ENCODE measurements around the gene ABCF1.
"Not testable (repeated sequence)": the region's sequence is repeated elsewhere in the genome, so short reads cannot be mapped to it uniquely, and the experiment has no call there.

The ABCF1 gene

DNA sequence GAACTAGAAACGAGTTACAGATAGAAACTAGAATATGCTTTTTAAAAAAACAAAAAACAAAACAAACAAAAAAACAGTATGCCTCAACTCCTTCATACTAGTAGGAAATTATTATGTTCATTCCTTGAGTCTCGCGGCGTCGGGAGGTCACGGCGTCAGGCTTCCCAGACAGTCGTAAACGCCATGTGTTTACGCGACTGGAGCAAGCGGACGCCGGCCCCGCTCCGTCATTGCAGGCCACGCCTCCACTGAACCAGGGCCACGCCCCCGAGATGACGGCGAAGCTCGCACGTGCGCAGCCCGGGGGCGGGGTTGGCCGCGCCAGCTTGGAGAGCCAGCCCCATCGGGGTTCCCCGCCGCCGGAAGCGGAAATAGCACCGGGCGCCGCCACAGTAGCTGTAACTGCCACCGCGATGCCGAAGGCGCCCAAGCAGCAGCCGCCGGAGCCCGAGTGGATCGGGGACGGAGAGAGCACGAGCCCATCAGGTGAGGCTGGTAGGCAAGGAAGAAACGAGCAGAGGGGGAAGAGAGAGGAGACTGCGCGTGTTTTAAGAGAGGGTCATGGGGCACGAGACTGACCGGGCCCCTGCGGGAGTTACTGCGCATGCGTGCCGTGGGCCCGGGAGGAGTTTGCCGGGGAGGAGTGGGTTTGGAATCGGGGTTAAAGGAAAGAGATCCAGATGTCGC, at the start of gene ABCF1:
Gene ABCF1, plus strand, starts transcription at position 368 of the 687 bp plus-strand sequence. Its CDS starts 46 bp downstream, at position 414.
- DNase-seq (ENCODE audit: low spot score) = peak; percentile 99

- DNase-seq (ENCODE audit: low spot score) = not testable (repeated sequence)
Measured at GRCh38 chr6:30521952-30522351, 49.3 kb upstream of the ABCF1 start.

- not testable (repeated sequence) for DNase-seq (ENCODE audit: low spot score)
Measured at GRCh38 chr6:30526444-30526843, 44.8 kb upstream of the ABCF1 start.

GRCh38 chr6:30529349-30529875, 41.8 kb upstream of the ABCF1 start:
- DNase-seq (ENCODE audit: low spot score) = not testable (repeated sequence)

- no peak for DNase-seq (ENCODE audit: low spot score)
Measured at GRCh38 chr6:30530014-30530413, 41.2 kb upstream of the ABCF1 start.

DNA sequence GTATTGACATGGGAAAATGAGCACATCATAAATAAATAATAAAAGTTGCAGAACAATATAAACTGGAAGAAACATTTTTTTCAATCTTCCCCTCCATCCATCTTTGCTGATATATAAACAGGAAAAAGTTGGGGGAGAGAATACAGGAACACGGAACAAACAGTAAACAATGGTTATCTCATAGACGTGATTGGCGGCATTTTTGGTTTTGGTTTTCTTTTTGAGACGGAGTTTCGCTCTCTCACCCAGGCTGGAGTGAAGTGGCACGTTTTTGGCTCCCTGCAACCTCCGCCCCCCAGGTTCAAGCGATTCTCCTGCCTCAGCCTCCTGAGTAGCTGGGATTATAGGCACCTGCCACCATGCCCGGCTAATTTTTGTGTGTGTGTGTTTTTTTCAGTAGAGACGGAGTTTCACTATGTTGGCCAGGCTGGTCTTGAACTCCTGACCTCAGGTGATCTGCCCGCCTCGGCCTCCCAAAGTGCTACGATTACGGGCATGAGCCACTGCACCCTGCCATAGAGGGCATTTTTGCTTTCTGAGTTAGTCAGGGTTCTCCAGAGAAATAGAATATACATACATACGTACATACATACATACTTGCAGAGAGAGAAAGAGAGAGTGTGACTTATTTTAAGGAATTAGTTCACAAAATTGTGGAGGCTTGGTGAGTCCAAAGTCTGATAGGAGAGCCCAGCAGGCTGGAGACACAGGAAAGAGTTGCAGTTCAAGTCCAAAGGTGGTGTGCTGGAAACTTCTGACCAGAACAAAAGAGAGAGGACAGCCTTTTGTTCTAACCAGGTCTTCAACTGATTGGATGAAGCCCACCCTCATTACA, 37.6 kb upstream of the ABCF1 start:
- DNase-seq (ENCODE audit: low spot score) = no peak

GRCh38 chr6:30537931-30538330, 33.3 kb upstream of the ABCF1 start:
- no peak for DNase-seq (ENCODE audit: low spot score)

GRCh38 chr6:30541515-30542403, 29.5 kb upstream of the ABCF1 start:
- peak; percentile 80 for DNase-seq (ENCODE audit: low spot score)

DNA sequence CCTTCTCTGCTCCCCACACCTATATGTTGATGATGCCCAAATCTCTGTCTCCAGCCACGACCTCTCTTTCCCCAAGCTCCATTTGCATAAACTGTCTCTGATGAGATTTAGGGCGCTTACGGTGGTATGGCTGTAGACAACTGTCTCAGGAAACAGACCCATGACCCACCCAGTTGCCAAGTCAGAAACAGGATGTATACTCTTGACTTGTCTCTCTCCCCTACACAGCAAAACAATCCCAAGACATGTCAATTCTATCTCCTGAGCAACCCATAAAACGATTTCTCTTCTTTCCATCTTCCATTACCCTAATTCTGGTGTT, 28.9 kb upstream of the ABCF1 start:
- no peak for DNase-seq (ENCODE audit: low spot score)

- DNase-seq (ENCODE audit: low spot score) = no peak
Measured at GRCh38 chr6:30542915-30543314, 28.3 kb upstream of the ABCF1 start.

DNA sequence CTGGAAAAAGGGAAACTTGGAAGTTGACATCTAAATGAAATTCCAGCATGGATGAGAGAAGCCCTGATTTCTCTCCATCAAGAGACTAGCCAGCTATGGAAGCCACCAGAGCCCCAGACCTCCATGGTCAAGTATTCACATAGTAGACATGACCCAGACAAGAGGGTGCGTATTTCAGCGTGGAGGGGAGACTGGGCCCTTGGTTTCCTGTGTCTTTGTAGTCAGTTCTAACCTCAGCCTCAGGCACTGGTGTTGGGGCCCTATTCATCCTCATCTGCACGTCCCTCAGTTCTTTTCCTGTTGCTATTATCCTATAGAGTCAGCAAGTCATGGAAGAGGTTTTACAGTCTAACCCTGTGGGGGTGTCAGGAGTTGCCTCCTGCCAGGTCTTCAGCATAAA, 27.4 kb upstream of the ABCF1 start:
- no peak for DNase-seq (ENCODE audit: low spot score)

DNA sequence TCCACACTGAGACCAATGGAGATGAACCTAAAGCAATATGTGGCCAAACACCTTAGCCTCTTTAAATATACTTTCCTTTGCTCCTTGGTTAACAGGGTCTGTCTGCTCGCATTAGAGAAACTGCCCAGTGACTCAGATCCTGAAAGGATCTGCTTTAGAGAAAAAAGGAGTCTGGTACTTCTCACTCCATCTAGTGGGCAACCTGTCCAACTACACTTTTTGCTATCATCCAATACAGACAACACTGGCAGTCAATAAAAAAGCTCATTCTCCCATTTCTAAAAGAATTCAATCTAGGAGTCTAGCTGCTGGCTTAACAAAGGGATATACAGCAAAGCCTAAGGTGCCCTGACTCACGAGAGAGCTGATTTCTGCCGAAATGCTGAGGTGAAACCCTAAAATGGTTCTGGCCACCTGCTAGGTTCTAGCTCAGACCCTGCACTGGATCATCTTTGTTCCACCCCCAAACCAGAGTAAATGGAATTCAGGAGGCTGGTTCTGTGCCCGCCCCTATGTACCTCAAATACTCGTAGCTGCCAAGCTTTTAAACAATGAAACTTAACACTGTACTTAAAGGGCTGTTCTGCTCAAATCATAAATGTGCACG, 26.5 kb upstream of the ABCF1 start:
- DNase-seq (ENCODE audit: low spot score) = peak; percentile 56

DNA sequence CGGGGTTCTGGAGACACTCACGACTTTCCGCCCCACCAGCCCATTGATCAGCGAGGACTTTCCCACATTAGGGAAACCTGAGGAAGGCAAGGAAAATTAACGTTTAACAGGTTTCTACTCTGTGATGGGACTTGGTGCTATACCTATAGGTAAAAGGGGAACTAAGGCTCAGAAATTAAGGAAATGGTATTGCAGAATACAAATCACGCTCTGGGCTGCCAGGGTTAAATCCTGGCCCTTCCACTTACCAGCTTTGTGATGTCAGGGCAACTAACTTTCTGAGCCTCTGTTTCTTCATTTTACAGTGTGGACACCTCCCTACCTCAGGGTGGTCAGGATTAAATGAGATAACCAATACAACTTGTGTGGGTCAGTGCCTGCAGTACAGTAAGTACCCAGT, 23.8 kb upstream of the ABCF1 start:
- DNase-seq (ENCODE audit: low spot score) = no peak

GRCh38 chr6:30548375-30548774, 22.9 kb upstream of the ABCF1 start:
- DNase-seq (ENCODE audit: low spot score) = no peak

GRCh38 chr6:30554404-30554803, 16.8 kb upstream of the ABCF1 start:
- DNase-seq (ENCODE audit: low spot score) = no peak

- peak; percentile 31 for DNase-seq (ENCODE audit: low spot score)
Measured at GRCh38 chr6:30554962-30555815, 16.1 kb upstream of the ABCF1 start.

DNA sequence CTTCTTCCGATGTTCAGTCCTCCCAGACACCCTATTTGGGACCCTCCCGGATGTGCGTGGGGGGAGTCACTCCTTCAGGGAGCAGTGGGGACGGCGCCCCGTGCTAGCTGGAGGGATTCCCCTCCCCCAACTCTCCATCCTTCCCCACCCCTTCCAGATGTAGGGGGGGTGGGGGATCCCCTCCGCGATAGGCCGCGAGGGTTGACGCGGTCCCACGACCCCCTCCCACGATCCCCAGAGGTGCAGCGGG, 15.5 kb upstream of the ABCF1 start:
- DNase-seq (ENCODE audit: low spot score) = no peak

DNA sequence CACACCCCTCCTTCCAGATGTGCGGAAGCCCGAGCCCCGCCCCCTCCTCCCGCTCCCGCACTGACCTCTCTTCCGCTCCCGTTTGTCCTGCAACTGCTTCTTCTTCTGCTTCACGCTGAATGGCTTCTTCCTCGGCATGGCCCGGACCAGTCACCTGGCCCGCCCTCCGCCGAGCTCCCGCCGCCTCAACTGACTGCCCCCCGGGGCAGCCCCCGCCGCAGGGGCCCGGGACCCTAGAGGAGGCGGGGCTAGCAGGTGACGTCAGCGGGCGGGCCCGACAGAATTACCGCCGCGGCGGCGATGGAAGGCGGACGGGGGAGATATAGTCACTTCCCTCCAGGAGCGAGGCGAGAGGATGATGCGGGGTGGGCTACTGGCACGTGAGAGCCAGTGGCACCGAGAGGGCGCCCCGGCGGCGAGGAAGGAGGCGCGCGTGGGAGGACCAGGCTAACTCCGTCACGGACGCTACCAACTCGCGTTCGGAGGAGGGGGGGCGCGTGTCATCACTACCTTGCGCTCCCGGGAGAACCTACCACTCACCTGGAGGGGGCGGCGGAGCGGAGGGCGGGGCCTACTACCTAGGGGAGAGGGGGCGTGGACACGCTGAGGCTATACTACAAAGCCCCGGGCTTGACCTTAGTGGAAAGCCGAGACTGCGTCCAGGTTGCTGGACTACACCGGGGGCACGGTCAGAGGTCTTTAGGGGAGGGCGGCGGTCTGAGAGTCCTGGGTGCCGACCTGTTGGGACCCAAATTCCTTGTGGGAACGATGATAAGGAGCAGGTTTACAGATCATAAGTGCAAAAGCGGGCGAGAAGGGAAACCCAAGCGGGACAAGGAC, 15.0 kb upstream of the ABCF1 start, which contains the start of gene GNL1:
Gene GNL1, minus strand, starts transcription at position 424 of the 840 bp plus-strand sequence. Its CDS starts 286 bp downstream, at position 138.
- peak; percentile 93 for DNase-seq (ENCODE audit: low spot score)

DNA sequence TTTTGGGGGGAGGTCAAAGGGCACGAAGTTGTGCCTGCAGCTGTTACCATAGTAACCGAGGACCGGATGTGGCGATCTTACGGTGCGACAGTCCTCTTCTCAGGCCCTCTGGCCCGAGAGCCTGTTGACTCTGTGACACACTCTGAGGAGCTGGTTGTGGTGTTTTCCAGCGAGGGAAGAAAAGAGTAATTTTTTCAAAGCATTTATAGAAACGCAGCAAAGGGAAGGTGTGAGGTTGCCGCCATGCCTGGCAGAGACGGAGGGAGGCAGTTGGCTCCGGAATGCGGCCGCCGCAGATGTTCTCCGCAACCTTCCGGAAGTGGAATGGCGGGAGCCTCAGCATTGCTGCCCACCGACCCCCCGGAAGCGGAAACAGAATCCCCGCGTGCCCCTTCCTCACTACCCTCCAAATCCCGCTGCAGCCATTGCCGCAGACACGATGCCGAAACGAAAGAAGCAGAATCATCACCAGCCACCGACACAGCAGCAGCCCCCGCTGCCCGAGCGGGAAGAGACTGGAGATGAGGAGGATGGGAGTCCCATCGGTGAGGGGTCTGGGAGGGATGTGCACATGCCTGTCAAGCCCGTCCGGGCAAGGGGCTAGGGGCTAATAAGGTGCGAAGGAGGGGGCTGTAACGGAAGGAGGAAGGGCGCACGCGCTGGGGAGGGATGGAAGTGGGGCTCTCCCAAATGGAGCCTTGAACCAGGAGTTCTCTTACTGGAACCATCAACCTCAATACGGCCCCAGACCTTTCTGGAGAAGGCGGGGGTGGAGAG, 14.1 kb upstream of the ABCF1 start, which contains the start of gene PRR3:
Gene PRR3, plus strand, starts transcription at position 390 of the 777 bp plus-strand sequence. Its CDS starts 50 bp downstream, at position 440.
- DNase-seq (ENCODE audit: low spot score) = peak; percentile 92
